OCI-LY3 (cell line): ENCODE measurements around the gene PLA2G2D.
"Not testable (repeated sequence)": the region's sequence is repeated elsewhere in the genome, so short reads cannot be mapped to it uniquely, and the experiment has no call there.

Experiments
- H2AFZ ChIP-seq: fragments of 200-600, 300-600 bp; shearing (Covaris generic); 2 replicates; pipeline ENCODE4 v1.6.0; 2014; ENCODE audit warnings: antibody characterized with exemption, low read depth, low read length
- H3K27ac ChIP-seq: fragments of 200-600, 300-600 bp; sonication (generic); 2 replicates; pipeline ENCODE4 v1.5.1; 2014; ENCODE audit warnings: mild to moderate bottlenecking, low read length, moderate library complexity, mixed read lengths
- H3K27me3 ChIP-seq: fragments of 200-600, 300-600 bp; sonication (generic); 2 replicates; pipeline ENCODE4 v1.6.1; 2014; ENCODE audit warnings: low read depth, low read length, mixed read lengths
- H3K36me3 ChIP-seq: fragments of 200-600, 300-600 bp; sonication (generic); replicated peaks from 2 replicates; pipeline ENCODE3; 2014; ENCODE audit warnings: low read depth, low read length, mixed read lengths
- H3K4me1 ChIP-seq: fragments of 300-600, 200-600 bp; sonication (generic); 2 replicates; pipeline ENCODE4 v1.6.1; 2014; ENCODE audit warnings: low read length, mixed read lengths
- H3K4me2 ChIP-seq: fragments of 200-600, 300-600 bp; sonication (generic); 2 replicates; pipeline ENCODE4 v1.6.1; 2014; ENCODE audit warnings: low read length, mixed read lengths
- H3K4me3 ChIP-seq: fragments of 300-600, 200-600 bp; sonication (generic); 2 replicates; pipeline ENCODE4 v1.5.1; 2014; ENCODE audit warnings: antibody characterized with exemption, mild to moderate bottlenecking, low read length, moderate library complexity
- H3K79me2 ChIP-seq: fragments of 300-600, 200-600 bp; shearing (Covaris generic); 2 replicates; pipeline ENCODE4 v1.6.1; 2014; ENCODE audit warnings: mild to moderate bottlenecking, low read length, mixed read lengths
- H3K9ac ChIP-seq: fragments of 300-600, 200-600 bp; shearing (Covaris generic); 2 replicates; pipeline ENCODE4 v1.6.0; 2014; ENCODE audit warnings: mild to moderate bottlenecking, low read length, moderate library complexity
- H3K9me3 ChIP-seq: fragments of 200-600, 300-600 bp; shearing (Covaris generic); 2 replicates; pipeline ENCODE4 v1.6.1; 2014; ENCODE audit warnings: low read length, mixed read lengths; ENCODE audit not compliant: insufficient read depth
- H4K20me1 ChIP-seq: fragments of 200-600, 300-600 bp; sonication (generic); 2 replicates; pipeline ENCODE4 v1.6.1; 2016; ENCODE audit warnings: low read length, mixed read lengths; ENCODE audit not compliant: insufficient read depth
- CTCF ChIP-seq: fragments of 200-600, 300-600 bp; sonication (generic); IDR thresholded peaks from 2 replicates; pipeline ENCODE4 v1.5.1; 2014; ENCODE audit warnings: antibody characterized with exemption, low read length, low read depth
- EZH2phosphoT487 ChIP-seq: fragments of 200-600 bp; shearing (Covaris generic); IDR thresholded peaks from 2 replicates; pipeline ENCODE4 v1.6.1; 2018; ENCODE audit warnings: antibody characterized with exemption, mixed run types, low read depth

PLA2G2D gene

DNA sequence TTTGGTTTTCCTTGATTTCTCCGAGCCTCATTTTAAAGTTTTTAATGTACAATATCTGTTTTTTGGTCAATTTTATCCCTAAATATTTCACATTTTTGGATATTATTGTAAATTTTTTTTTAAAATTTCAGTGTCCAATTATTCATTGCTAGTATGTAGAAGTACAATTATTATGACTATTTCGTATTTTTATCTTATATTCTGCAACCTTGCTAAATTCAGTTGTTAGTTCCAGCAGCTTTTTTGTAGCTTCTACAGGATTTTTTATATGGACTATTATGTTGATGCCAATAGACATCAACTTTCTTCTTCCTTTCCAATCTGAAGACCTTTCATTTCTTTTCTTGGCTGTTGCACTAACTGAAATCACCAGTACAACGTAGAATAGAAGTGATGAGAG, 15.7 kb upstream of the PLA2G2D start:
- Histone ChIP-seq H3K4me3 (no peak overlapping the region), H3K4me2 (no peak overlapping the region), H2AFZ (no peak overlapping the region), H3K36me3 (no peaks in the 10 kb centered on the region), H3K9ac (no peak overlapping the region), H3K4me1 (no peaks in the 10 kb centered on the region), H3K79me2 (no peaks in the 10 kb centered on the region), H3K9me3 (no peaks in the 10 kb centered on the region), H3K27me3 (no peaks in the 10 kb centered on the region), H4K20me1 (no peaks in the 10 kb centered on the region), H3K27ac (no peak overlapping the region)
- TF ChIP-seq CTCF: no peak
- TF ChIP-seq EZH2phosphoT487: no peak

- not testable (repeated sequence) for H3K4me3 ChIP-seq, H3K36me3 ChIP-seq, H3K9ac ChIP-seq, H3K27me3 ChIP-seq, H4K20me1 ChIP-seq, H3K4me2 ChIP-seq, H3K27ac ChIP-seq, H3K9me3 ChIP-seq, H2AFZ ChIP-seq, H3K79me2 ChIP-seq
- H3K4me1 ChIP-seq: peaks cover 22% of the 10 kb centered on the region
Measured at GRCh38 chr1:20130518-20130917, 11.2 kb upstream of the PLA2G2D start.

- peak overlapping the region; percentile 70; the same call in 1 of the 2 replicates for H3K9ac ChIP-seq
- H3K4me1 ChIP-seq: peaks cover 51% of the 10 kb centered on the region
- H3K4me3 ChIP-seq: peak overlapping the region; percentile 36; the same call in 1 of the 2 replicates
- TF ChIP-seq CTCF (no peak), EZH2phosphoT487 (no peak)
- H2AFZ ChIP-seq: no peak overlapping the region
- H3K27ac ChIP-seq: peak overlapping the region; percentile 98
- H3K27me3 ChIP-seq: no peaks in the 10 kb centered on the region
- no peaks in the 10 kb centered on the region for H4K20me1 ChIP-seq
- no peaks in the 10 kb centered on the region for H3K9me3 ChIP-seq
- H3K4me2 ChIP-seq: peak overlapping the region; percentile 87
- H3K36me3 ChIP-seq: no peaks in the 10 kb centered on the region
- no peaks in the 10 kb centered on the region for H3K79me2 ChIP-seq
Measured at GRCh38 chr1:20126806-20127440, 7.6 kb upstream of the PLA2G2D start.

GRCh38 chr1:20126041-20126805, 6.9 kb upstream of the PLA2G2D start:
- TF ChIP-seq CTCF (no peak), EZH2phosphoT487 (no peak)
- H3K4me2 ChIP-seq: peak overlapping the region; percentile 87

More at GRCh38 chr1:20126041-20126805, 6.9 kb upstream of the PLA2G2D start:
- peaks cover 51% of the 10 kb centered on the region for H3K4me1 ChIP-seq
- H3K27me3 ChIP-seq: no peaks in the 10 kb centered on the region
- H3K9me3 ChIP-seq: no peaks in the 10 kb centered on the region
- H3K9ac ChIP-seq: peak overlapping the region; percentile 70
- no peaks in the 10 kb centered on the region for H4K20me1 ChIP-seq
- no peak overlapping the region for H2AFZ ChIP-seq
- no peaks in the 10 kb centered on the region for H3K79me2 ChIP-seq
- no peaks in the 10 kb centered on the region for H3K36me3 ChIP-seq
- peak overlapping the region; percentile 45 for H3K4me3 ChIP-seq
- peak overlapping the region; percentile 98 for H3K27ac ChIP-seq
